ENCODE data around the gene TARM1.

GRCh38 chr19:54073829-54074228, 7.3 kb downstream of the TARM1 start:
- TF ChIP-seq BACH2 (CRISPR knock-in tag; IDR thresholded peaks at IDR 0.05; ENCODE audit: borderline replicate concordance) = no peak
- no peak for TF ChIP-seq CREB5 (CRISPR knock-in tag; IDR thresholded peaks at IDR 0.05; ENCODE audit: low read depth)
- TF ChIP-seq ZFP3 (CRISPR knock-in tag; IDR thresholded peaks at IDR 0.05) = no peak
- no peak for TF ChIP-seq TCF4 (CRISPR knock-in tag; IDR thresholded peaks at IDR 0.05; ENCODE audit: borderline replicate concordance)
